ENCODE data around the gene OR8B3.
"Not testable (repeated sequence)": the region's sequence is repeated elsewhere in the genome, so short reads cannot be mapped to it uniquely, and the experiment has no call there.

The OR8B3 gene

DNA sequence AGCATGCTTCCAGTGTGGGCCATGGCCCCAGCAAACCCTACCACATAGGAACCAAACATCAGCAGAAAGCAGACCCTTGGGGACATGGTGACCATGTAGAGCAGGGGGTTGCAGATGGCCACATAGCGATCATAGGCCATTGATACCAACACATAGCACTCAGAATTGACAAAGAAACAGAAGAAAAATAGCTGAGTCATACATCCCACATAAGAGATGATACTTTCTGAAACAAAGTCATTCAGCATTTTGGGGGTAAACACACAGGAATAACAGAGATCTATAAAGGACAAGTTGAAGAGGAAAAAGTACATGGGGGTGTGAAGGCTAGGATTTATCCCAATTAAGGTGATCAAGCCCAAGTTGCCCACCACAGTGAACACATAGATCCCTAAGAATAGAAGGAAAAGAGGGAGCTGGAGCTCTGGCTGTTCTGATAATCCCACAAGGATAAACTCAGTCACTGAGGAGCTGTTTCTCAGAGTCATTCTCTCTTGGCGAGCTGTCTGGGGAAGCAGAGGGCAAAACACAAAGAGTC is 25.6 kb upstream of the OR8B3 start, which contains the start of gene OR8B4:
OR8B4 (minus strand) TSS at position 488 of the 538 bp plus-strand sequence; CDS start at position 488, 0 bp downstream.
- Histone ChIP-seq H3K9ac (ENCODE audit: low read depth in 1 of 2, low read length in 2 of 2) (no peak within 1 kb of the TSS), H3K9me3 (ENCODE audit: control insufficient read depth in 2 of 2, low read length in 2 of 2) (no peaks in the 10 kb centered on the region), H3K36me3 (ENCODE audit: control insufficient read depth in 2 of 2, insufficient read depth in 2 of 2, low read length in 2 of 2) (no peaks in the 10 kb centered on the region), H3K27me3 (ENCODE audit: control insufficient read depth in 2 of 2, insufficient read depth in 2 of 2, low read length in 2 of 2) (peaks cover 0 to 5% of the 10 kb centered on the region in 2 donors), H3K4me3 (ENCODE audit: low read length in 2 of 2) (no peak within 1 kb of the TSS), H3K27ac (ENCODE audit: low read depth in 2 of 2, low read length in 2 of 2) (no peak within 1 kb of the TSS), H3K4me1 (ENCODE audit: control insufficient read depth in 2 of 2, insufficient read depth in 2 of 2, low read length in 2 of 2) (no peaks in the 10 kb centered on the region)

DNA sequence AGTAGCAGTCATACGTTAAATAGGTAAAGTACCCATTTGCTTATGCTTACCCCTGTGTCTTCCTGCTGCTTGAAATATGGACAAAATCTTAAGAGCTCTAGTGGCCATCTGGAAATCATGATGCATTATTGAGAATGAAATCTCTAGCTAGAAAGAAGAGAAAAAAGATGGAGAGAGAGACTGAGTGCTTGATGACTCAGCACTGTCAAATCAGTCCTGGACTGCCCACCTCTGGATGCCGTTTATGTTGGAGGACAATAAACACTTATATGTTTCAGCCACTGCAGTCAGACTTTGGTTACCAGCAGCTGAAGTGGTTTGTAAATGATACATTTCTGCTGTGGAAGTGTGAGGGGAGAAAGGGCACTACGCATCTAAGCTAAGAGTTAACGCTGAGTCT is 22.2 kb upstream of the OR8B3 start:
- Histone ChIP-seq H3K9ac (ENCODE audit: low read depth in 1 of 2, low read length in 2 of 2) (no peak overlapping the region), H3K27ac (ENCODE audit: low read depth in 2 of 2, low read length in 2 of 2) (no peak overlapping the region), H3K27me3 (ENCODE audit: control insufficient read depth in 2 of 2, insufficient read depth in 2 of 2, low read length in 2 of 2) (peaks cover 0 to 5% of the 10 kb centered on the region in 2 donors), H3K4me3 (ENCODE audit: low read length in 2 of 2) (no peak overlapping the region), H3K9me3 (ENCODE audit: control insufficient read depth in 2 of 2, low read length in 2 of 2) (no peaks in the 10 kb centered on the region), H3K4me1 (ENCODE audit: control insufficient read depth in 2 of 2, insufficient read depth in 2 of 2, low read length in 2 of 2) (no peaks in the 10 kb centered on the region), H3K36me3 (ENCODE audit: control insufficient read depth in 2 of 2, insufficient read depth in 2 of 2, low read length in 2 of 2) (no peaks in the 10 kb centered on the region)

DNA sequence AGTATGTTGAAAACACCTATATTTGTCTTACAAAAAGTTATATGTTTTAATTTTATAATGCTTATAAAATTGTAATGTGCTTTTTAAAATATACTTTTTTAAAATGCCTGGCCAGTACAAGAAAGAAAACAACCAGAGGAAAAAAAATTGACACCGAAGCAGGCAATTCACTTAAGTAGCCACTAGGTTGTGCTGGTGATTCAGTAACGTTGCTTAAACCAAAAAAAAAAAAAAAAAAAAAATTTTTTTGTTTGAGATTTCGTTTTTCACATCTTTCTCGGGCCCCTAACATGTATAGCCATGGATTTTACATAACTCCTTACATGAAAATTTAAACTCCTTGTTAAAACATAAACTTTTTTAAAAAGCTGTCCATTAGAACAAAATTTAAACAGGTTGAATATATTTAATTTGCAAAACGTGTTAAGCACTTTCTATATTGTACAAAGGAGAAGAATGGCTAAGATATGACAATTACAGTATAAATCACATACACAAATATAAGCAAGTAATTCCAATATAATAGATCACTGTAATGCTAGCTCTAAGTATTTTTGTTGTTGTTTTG is 16.6 kb upstream of the OR8B3 start:
- Histone ChIP-seq H3K9me3 (ENCODE audit: control insufficient read depth in 2 of 2, low read length in 2 of 2) (no peaks in the 10 kb centered on the region), H3K36me3 (ENCODE audit: control insufficient read depth in 2 of 2, insufficient read depth in 2 of 2, low read length in 2 of 2) (no peaks in the 10 kb centered on the region), H3K4me3 (ENCODE audit: low read length in 2 of 2) (no peak overlapping the region), H3K9ac (ENCODE audit: low read depth in 1 of 2, low read length in 2 of 2) (no peak overlapping the region), H3K27ac (ENCODE audit: low read depth in 2 of 2, low read length in 2 of 2) (no peak overlapping the region), H3K4me1 (ENCODE audit: control insufficient read depth in 2 of 2, insufficient read depth in 2 of 2, low read length in 2 of 2) (no peaks in the 10 kb centered on the region), H3K27me3 (ENCODE audit: control insufficient read depth in 2 of 2, insufficient read depth in 2 of 2, low read length in 2 of 2) (no peaks in the 10 kb centered on the region)

DNA sequence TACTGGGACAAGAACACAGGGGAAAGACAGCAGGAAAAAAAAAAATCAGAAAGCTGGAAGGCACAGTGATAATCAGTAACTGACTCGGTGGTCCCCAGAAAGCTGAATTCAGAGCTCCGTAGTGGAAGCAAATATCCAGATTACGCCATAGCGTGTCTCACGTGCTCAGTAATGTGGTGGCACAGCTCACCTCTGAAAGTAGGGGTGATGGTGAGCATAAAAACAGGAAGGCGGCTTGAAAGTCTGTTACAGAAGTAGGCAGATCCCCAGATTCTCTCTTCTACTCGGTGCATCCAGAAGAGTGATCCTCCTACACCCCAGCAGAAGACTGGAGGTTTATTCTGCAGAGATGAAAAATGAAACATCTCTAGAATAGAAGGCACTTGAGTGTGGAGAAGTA is 11.1 kb upstream of the OR8B3 start:
- Histone ChIP-seq H3K9me3 (ENCODE audit: control insufficient read depth in 2 of 2, low read length in 2 of 2) (no peaks in the 10 kb centered on the region), H3K4me3 (ENCODE audit: low read length in 2 of 2) (no peak overlapping the region), H3K36me3 (ENCODE audit: control insufficient read depth in 2 of 2, insufficient read depth in 2 of 2, low read length in 2 of 2) (no peaks in the 10 kb centered on the region), H3K27me3 (ENCODE audit: control insufficient read depth in 2 of 2, insufficient read depth in 2 of 2, low read length in 2 of 2) (peaks cover 0 to 5% of the 10 kb centered on the region in 2 donors), H3K9ac (ENCODE audit: low read depth in 1 of 2, low read length in 2 of 2) (no peak overlapping the region), H3K27ac (ENCODE audit: low read depth in 2 of 2, low read length in 2 of 2) (no peak overlapping the region), H3K4me1 (ENCODE audit: control insufficient read depth in 2 of 2, insufficient read depth in 2 of 2, low read length in 2 of 2) (no peaks in the 10 kb centered on the region)

DNA sequence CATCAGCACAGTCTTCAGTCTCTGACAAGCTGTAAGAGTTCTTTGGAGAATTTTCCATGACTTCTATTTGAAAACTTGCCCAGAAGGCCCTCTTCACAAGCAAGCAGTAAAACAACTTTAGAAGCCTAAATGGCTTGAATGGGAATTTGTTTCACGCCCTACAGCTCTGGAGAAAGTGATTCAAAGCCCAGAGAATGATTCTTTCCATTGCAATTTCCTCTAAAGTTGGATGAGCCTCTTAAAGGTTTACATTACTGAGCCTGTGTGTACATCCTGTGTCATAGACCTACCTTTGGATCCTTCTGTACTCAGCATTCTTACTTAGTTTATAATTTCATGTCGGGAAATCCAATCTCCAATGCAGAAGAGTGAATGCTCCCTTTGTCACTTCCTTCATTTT is 6.8 kb upstream of the OR8B3 start:
- Histone ChIP-seq H3K9me3 (ENCODE audit: control insufficient read depth in 2 of 2, low read length in 2 of 2) (no peaks in the 10 kb centered on the region), H3K27me3 (ENCODE audit: control insufficient read depth in 2 of 2, insufficient read depth in 2 of 2, low read length in 2 of 2) (peaks cover 0 to 6% of the 10 kb centered on the region in 2 donors), H3K9ac (ENCODE audit: low read depth in 1 of 2, low read length in 2 of 2) (no peak overlapping the region), H3K4me1 (ENCODE audit: control insufficient read depth in 2 of 2, insufficient read depth in 2 of 2, low read length in 2 of 2) (no peaks in the 10 kb centered on the region), H3K4me3 (ENCODE audit: low read length in 2 of 2) (no peak overlapping the region), H3K36me3 (ENCODE audit: control insufficient read depth in 2 of 2, insufficient read depth in 2 of 2, low read length in 2 of 2) (no peaks in the 10 kb centered on the region), H3K27ac (ENCODE audit: low read depth in 2 of 2, low read length in 2 of 2) (no peak overlapping the region)

DNA sequence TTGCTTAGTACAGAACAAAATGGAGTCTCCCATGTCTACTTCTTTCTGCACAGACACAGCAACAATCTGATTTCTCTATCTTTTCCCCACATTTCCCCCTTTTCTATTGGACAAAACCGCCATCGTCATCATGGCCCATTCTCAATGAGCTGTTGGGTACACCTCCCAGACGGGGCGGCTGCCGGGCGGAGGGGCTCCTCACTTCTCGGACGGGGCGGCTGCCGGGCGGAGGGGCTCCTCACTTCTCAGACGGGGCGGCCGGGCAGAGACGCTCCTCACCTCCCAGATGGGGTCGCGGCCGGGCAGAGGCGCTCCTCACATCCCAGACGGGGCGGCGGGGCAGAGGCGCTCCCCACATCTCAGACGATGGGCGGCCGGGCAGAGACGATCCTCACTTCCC is 4.4 kb upstream of the OR8B3 start:
- H3K4me1 ChIP-seq (ENCODE audit: control insufficient read depth in 2 of 2, insufficient read depth in 2 of 2, low read length in 2 of 2); H3K27ac ChIP-seq (ENCODE audit: low read depth in 2 of 2, low read length in 2 of 2); H3K4me3 ChIP-seq (ENCODE audit: low read length in 2 of 2); H3K9me3 ChIP-seq (ENCODE audit: control insufficient read depth in 2 of 2, low read length in 2 of 2); H3K9ac ChIP-seq (ENCODE audit: low read depth in 1 of 2, low read length in 2 of 2); H3K27me3 ChIP-seq (ENCODE audit: control insufficient read depth in 2 of 2, insufficient read depth in 2 of 2, low read length in 2 of 2); H3K36me3 ChIP-seq (ENCODE audit: control insufficient read depth in 2 of 2, insufficient read depth in 2 of 2, low read length in 2 of 2): not testable (repeated sequence)

DNA sequence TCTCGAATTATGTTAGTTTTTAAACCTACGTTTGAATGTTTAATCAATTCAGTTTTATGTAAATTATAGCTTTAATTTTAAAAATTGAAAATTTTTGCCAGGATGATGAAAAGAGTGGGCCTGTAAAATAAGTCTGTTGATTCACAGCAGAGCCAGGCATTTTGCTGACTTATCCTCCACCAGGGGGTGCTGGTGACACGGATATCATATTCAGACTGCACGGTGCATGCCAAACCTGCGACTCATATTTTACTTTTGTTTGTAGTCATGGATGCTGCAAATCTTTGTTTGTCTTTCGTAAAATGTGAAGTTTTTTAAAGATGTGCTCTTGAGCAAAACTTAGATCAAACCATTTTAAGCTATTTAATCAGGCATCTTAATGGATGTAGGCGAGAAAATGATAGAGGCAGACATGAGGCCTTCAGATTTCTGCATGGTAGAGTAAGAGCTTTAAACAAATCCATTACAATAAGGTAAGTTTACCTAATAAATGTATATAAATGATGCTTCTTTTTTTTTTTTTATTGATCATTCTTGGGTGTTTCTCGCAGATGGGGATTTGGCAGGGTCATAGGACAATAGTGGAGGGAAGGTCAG is 3.6 kb upstream of the OR8B3 start:
- H3K4me3 ChIP-seq (ENCODE audit: low read length in 2 of 2), result no peak overlapping the region
- no peaks in the 10 kb centered on the region for H3K9me3 ChIP-seq (ENCODE audit: control insufficient read depth in 2 of 2, low read length in 2 of 2)
- H3K36me3 ChIP-seq (ENCODE audit: control insufficient read depth in 2 of 2, insufficient read depth in 2 of 2, low read length in 2 of 2), result no peaks in the 10 kb centered on the region
- H3K27ac ChIP-seq (ENCODE audit: low read depth in 2 of 2, low read length in 2 of 2), result no peak overlapping the region
- H3K27me3 ChIP-seq (ENCODE audit: control insufficient read depth in 2 of 2, insufficient read depth in 2 of 2, low read length in 2 of 2), result peaks cover 0 to 6% of the 10 kb centered on the region in 2 donors
- H3K9ac ChIP-seq (ENCODE audit: low read depth in 1 of 2, low read length in 2 of 2), result no peak overlapping the region
- H3K4me1 ChIP-seq (ENCODE audit: control insufficient read depth in 2 of 2, insufficient read depth in 2 of 2, low read length in 2 of 2), result no peaks in the 10 kb centered on the region

DNA sequence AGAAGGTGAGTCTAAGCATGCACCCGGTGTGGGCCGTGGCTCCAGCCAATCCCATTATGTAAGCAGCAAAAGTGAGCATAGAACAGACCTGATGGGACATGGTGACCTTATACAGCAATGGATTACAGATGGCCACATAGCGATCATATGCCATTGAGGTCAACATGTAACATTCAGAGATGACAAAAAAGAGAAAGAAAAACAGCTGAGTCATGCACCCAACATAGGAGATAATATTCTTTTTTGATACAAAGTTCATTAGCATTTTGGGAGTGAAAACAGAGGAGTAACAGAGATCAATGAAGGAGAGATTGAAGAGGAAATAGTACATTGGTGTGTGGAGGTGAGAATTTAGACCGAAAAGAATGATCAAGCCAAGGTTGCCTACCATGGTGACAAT is 2.0 kb downstream of the OR8B3 start:
- H3K4me3 ChIP-seq (ENCODE audit: low read length in 2 of 2), result not testable (repeated sequence)

DNA sequence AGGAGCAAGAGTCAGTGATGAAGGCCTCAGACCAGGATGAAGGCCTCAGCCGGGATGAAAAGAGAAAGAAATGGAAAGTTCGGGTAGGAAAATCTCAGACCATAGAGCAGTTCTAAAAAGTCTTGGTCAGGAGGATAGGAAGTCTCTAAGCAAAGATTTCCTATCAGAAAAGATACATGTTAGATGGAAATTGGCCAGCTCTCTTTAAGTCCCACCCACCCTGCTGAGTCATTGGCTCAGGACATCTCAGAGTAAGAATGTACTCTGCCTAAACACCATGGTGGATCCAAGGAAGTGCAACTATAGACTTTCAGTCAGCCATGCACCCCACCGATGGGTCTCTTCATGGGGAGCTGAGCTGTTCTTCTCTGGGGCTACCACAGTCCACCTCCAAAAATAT is 4.4 kb downstream of the OR8B3 start:
- Histone ChIP-seq H3K9ac (ENCODE audit: low read depth in 1 of 2, low read length in 2 of 2) (no peak overlapping the region), H3K9me3 (ENCODE audit: control insufficient read depth in 2 of 2, low read length in 2 of 2) (no peaks in the 10 kb centered on the region), H3K4me3 (ENCODE audit: low read length in 2 of 2) (no peak overlapping the region), H3K27me3 (ENCODE audit: control insufficient read depth in 2 of 2, insufficient read depth in 2 of 2, low read length in 2 of 2) (no peaks in the 10 kb centered on the region), H3K4me1 (ENCODE audit: control insufficient read depth in 2 of 2, insufficient read depth in 2 of 2, low read length in 2 of 2) (no peaks in the 10 kb centered on the region), H3K27ac (ENCODE audit: low read depth in 2 of 2, low read length in 2 of 2) (no peak overlapping the region), H3K36me3 (ENCODE audit: control insufficient read depth in 2 of 2, insufficient read depth in 2 of 2, low read length in 2 of 2) (no peaks in the 10 kb centered on the region)

More for the DNA sequence above, 2.0 kb downstream of the OR8B3 start:
- not testable (repeated sequence) for H3K9me3 ChIP-seq (ENCODE audit: control insufficient read depth in 2 of 2, low read length in 2 of 2); H3K27me3 ChIP-seq (ENCODE audit: control insufficient read depth in 2 of 2, insufficient read depth in 2 of 2, low read length in 2 of 2); H3K9ac ChIP-seq (ENCODE audit: low read depth in 1 of 2, low read length in 2 of 2); H3K4me1 ChIP-seq (ENCODE audit: control insufficient read depth in 2 of 2, insufficient read depth in 2 of 2, low read length in 2 of 2); H3K27ac ChIP-seq (ENCODE audit: low read depth in 2 of 2, low read length in 2 of 2); H3K36me3 ChIP-seq (ENCODE audit: control insufficient read depth in 2 of 2, insufficient read depth in 2 of 2, low read length in 2 of 2)

DNA sequence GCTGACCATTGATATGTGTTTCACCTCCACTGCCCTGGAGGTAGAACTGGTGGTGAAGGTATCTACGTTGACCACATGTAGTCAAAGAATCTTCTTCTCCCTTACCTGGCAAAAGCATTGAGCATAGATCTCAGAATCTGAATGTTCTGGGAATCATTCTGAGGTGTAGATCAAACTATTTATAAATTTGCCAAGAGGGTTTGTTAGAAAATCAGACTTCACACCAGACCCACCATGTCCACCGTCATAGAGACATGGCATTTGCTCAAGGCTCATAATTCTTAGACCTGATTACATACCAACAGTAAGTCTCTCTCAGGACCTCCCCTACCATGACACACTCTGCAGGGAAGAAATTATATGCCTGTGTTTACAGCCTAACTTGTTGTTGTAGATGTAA is 14.4 kb downstream of the OR8B3 start, which contains the start of gene OR8B2:
OR8B2 (minus strand) TSS at position 101 of the 400 bp plus-strand sequence. CDS start 1,156 bp downstream, outside the sequence.
- no peaks in the 10 kb centered on the region for H3K27me3 ChIP-seq (ENCODE audit: control insufficient read depth in 2 of 2, insufficient read depth in 2 of 2, low read length in 2 of 2)
- H3K27ac ChIP-seq (ENCODE audit: low read depth in 2 of 2, low read length in 2 of 2), result no peak within 1 kb of the TSS
- no peaks in the 10 kb centered on the region for H3K4me1 ChIP-seq (ENCODE audit: control insufficient read depth in 2 of 2, insufficient read depth in 2 of 2, low read length in 2 of 2)
- H3K9me3 ChIP-seq (ENCODE audit: control insufficient read depth in 2 of 2, low read length in 2 of 2), result no peaks in the 10 kb centered on the region
- no peaks in the 10 kb centered on the region for H3K36me3 ChIP-seq (ENCODE audit: control insufficient read depth in 2 of 2, insufficient read depth in 2 of 2, low read length in 2 of 2)
- H3K4me3 ChIP-seq (ENCODE audit: low read length in 2 of 2), result no peak within 1 kb of the TSS
- H3K9ac ChIP-seq (ENCODE audit: low read depth in 1 of 2, low read length in 2 of 2), result no peak within 1 kb of the TSS

Measured in mucosa of rectum (tissue), 2 donors.